Measurements from ENCODE around the gene THADA.

Gene THADA

DNA sequence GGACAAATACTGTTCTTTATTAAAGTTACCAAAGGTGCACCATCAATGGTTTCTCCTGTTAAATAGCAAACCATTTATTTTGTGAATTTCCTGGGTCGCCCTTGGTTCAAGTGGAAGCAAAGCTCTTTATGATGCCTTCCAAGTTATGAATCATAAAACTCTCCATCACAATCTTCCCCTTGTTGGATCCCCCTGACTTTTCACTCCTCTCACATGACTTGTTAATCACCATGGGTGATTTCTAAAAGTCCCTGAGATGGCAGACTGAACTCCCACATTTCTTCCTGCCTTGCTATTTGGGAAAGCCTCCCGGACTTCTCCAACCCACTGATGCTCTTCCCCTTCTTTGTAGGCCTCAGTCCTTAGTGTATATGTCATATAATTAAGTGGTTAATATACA is 176.0 kb downstream of the THADA start:
- no peak overlapping the region for H3K4me3 ChIP-seq (ENCODE audit: low read depth, low read length)
- TF ChIP-seq, protein P1, sequence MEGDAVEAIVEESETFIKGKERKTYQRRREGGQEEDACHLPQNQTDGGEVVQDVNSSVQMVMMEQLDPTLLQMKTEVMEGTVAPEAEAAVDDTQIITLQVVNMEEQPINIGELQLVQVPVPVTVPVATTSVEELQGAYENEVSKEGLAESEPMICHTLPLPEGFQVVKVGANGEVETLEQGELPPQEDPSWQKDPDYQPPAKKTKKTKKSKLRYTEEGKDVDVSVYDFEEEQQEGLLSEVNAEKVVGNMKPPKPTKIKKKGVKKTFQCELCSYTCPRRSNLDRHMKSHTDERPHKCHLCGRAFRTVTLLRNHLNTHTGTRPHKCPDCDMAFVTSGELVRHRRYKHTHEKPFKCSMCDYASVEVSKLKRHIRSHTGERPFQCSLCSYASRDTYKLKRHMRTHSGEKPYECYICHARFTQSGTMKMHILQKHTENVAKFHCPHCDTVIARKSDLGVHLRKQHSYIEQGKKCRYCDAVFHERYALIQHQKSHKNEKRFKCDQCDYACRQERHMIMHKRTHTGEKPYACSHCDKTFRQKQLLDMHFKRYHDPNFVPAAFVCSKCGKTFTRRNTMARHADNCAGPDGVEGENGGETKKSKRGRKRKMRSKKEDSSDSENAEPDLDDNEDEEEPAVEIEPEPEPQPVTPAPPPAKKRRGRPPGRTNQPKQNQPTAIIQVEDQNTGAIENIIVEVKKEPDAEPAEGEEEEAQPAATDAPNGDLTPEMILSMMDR (IDR thresholded peaks at IDR 0.05; ENCODE audit: insufficient read depth, low read depth, low read length, missing control alignments): no peak
- DNase-seq (ENCODE audit: low read depth): no peak

DNA sequence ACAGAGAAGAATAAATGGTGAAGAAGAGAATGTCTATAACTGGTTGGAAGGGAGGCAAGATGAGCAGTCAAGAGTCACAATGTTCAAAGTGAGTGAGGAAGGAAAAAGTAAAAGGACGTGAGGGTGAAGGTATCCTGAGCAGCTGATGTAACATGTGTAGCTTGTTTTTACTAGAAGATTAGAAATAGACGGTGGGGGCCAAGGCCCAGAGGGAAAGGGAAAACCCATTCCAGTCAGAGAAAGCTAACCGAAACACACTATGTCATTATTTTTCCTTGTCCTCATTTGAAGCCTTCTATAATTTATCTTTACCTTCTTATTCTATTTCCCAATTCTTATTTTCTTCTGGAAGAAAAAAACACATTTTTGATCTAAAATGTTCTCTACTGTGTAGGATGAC is 176.6 kb downstream of the THADA start:
- TF ChIP-seq, protein P1 (IDR thresholded peaks at IDR 0.05; ENCODE audit: insufficient read depth, low read depth, low read length, missing control alignments): no peak
- no peak for DNase-seq (ENCODE audit: low read depth)
- H3K4me3 ChIP-seq (ENCODE audit: low read depth, low read length): no peak overlapping the region

DNA sequence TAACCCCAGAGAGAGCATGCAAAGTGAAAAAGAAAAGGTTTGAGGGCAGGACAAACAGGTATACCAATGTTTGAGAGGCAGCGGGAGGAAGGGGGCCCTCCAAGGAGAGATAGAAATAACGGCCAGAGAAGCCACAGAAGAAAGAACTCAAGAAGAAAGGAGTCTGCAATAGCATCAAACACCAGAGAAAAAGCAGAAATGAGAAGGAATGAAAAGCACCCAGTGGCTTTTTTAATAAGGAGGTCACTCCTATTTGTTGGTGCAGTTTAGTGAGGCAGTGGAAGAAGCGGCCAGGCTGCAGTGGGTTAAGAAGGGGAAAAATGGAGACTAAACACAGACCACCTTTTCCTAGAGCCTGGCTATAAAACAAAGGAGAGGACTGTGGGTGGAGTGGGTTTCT is 177.2 kb downstream of the THADA start:
- no peak overlapping the region for H3K4me3 ChIP-seq (ENCODE audit: low read depth, low read length)
- TF ChIP-seq, protein P1 (IDR thresholded peaks at IDR 0.05; ENCODE audit: insufficient read depth, low read depth, low read length, missing control alignments): no peak
- DNase-seq (ENCODE audit: low read depth): no peak

DNA sequence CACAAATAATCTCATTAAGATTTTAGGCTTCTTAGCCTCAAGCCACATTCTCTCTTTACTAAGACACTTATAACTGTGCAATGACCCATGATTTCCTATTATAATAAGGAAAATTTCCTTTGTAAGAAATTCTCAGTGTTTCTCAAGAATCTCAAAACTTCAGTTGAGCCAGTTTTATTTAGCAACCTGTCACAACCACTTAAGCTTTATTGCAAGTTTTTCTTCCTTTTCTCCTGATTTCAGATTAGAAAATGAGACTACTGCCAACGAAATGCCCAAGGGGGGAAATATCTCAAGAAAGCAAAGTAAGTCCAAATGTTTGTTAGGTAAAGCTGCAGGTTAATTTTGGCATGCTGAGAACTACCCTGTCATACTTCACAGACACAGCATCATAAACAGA is 178.5 kb downstream of the THADA start:
- TF ChIP-seq, protein P1 (IDR thresholded peaks at IDR 0.05; ENCODE audit: insufficient read depth, low read depth, low read length, missing control alignments): no peak
- no peak for DNase-seq (ENCODE audit: low read depth)
- no peak overlapping the region for H3K4me3 ChIP-seq (ENCODE audit: low read depth, low read length)

DNA sequence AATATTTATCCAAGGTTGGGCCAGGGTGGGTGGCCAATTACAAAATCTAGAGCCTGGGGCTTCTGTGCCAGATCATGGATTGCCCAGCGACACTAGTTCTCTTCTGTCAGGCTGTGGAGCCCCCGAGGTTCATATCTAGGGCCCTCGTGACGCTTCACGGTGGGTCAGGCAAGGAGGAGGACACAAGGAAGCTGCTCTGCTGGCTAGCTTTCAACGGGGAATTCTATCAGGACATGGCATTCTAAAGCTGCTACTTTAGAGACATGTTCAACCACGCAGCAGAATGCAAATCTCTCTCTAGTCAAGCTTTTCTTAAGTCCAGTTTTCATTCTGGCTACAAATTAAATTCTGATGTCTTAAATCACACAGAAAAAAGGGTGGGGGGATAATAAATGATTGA is 180.2 kb downstream of the THADA start:
- TF ChIP-seq, protein P1 (IDR thresholded peaks at IDR 0.05; ENCODE audit: insufficient read depth, low read depth, low read length, missing control alignments): no peak
- DNase-seq (ENCODE audit: low read depth): no peak
- no peak overlapping the region for H3K4me3 ChIP-seq (ENCODE audit: low read depth, low read length)

DNA sequence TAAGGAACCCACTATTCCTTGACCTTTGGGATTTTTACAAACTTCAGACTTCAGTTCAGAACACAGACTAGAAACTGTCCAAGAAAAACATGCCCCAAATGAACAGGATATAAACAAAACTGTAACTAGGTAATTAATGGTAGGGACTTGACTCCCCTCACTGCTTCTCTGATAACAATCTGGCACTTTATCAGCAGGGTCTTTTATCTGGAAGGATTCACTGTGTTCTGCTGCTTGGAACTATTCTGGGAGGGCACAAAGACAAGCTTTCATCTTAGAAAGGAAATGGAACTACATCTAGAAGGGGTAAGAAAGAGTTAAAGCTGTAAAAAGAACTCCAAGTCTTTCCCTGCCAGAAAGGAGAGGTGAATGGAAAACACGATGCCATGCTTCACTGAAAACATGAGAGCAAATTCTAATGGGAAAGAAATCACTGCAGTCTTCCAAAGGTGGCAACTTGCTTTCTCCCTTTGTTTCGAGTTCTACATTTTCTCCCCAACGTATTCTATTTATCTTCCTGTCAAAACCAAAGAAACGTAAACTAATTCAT is 181.2 kb downstream of the THADA start:
- DNase-seq (ENCODE audit: low read depth): no peak
- H3K4me3 ChIP-seq (ENCODE audit: low read depth, low read length): no peak overlapping the region
- TF ChIP-seq, protein P1 (IDR thresholded peaks at IDR 0.05; ENCODE audit: insufficient read depth, low read depth, low read length, missing control alignments): no peak

DNA sequence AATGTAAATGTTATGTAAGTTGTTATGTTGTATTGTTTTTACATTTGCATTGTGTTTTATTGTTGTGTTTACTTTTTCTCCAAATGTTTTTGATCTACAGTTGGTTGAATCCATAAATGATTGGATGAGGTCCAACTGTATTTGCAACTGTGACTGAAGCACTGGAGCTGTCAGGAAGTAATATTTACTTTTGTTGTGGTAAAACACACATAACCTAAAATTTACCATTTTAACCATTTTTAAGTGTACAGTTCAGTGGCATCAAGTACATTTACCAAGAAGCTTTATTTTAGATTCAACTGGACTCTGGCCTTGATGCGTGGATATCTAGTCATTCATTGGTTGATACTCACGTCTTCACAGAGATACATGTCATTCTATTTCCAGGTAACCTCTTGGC is 181.8 kb downstream of the THADA start:
- H3K4me3 ChIP-seq (ENCODE audit: low read depth, low read length): no peak overlapping the region
- no peak for DNase-seq (ENCODE audit: low read depth)
- TF ChIP-seq, protein P1 (IDR thresholded peaks at IDR 0.05; ENCODE audit: insufficient read depth, low read depth, low read length, missing control alignments): no peak

Data from GM12865 (cell line).